Pancreas (tissue), 10 donors: ENCODE results near the gene TTI1. TPM values are rescaled to one million over a fixed set of nuclear protein-coding genes. Genes with fewer than 3 reads are reported as not detected.

Source experiments
- ATAC-seq, 4 donors: fragments of 200-7000 bp; cut with Tn5 transposase; one replicate each; pipeline versions ENCODE4 v1.8.0 to v1.9.1; 2020; ENCODE audit warnings: mild to moderate bottlenecking in 4 of 4, moderate library complexity in 4 of 4
- DNase-seq, 6 donors: peaks; one replicate each; pipeline ENCODE4 v3.0.0-alpha.2; 2020
- FAIRE-seq: peaks from 2 replicates; lab custom pipeline; 2012; peaks lifted over from hg19 to GRCh38; lab: Jason Lieb, UNC
- H3K27ac ChIP-seq, 4 donors: fragments of 200-600 bp; sonication (generic); 1 replicate in 3 of 4; 2 replicates in 1 of 4; pipeline versions ENCODE4 v1.5.0 to v1.8.0; 2020
- H3K27me3 ChIP-seq, 4 donors: fragments of 200-600 bp; one replicate each; pipeline ENCODE4 v1.8.0; 2021
- H3K36me3 ChIP-seq, 3 donors: fragments of 200-600 bp; sonication (generic) in 1 of 3; one replicate each; pipeline versions ENCODE4 v1.5.0 to v1.8.0; 2020 to 2021
- H3K4me1 ChIP-seq, 3 donors: fragments of 200-600 bp; one replicate each; pipeline ENCODE4 v1.8.0; 2021
- H3K4me3 ChIP-seq, 4 donors: fragments of 200-600 bp; sonication (generic) in 2 of 4; one replicate each; pipeline versions ENCODE4 v1.5.0 to v1.8.0; 2020 to 2021
- H3K9me3 ChIP-seq, 4 donors: fragments of 200-600 bp; one replicate each; pipeline ENCODE4 v1.8.0; 2021
- WGBS, 2 donors: extraction: QIAGEN DNeasy Blood & Tissue Kit; methylation state at CpG; one replicate each; pipeline ENCODE4 v1.1.7; 2013; 5-methylcytosine and 5-hydroxymethylcytosine counted together
- intact Hi-C, 3 donors: fragments of 100-400 bp; cut with DNase I; formaldehyde crosslinking; loops; one replicate each; pipeline versions ENCODE4 v1.11.1 to v1.14.2; 2022
- polyA plus RNA-seq, 2 donors: library from polyadenylated mRNA; stranded (reverse); fragments of 200-250 nt; gene quantifications; one replicate each; pipeline ENCODE4 v1.2.3, GENCODE V29; 2013
- total RNA-seq, 6 donors: library from RNA; stranded (reverse); fragmentation: NEBNext Ultra II Directional in 4 of 6; extraction: Animal tissue kit (Norgen Biotek cat#: 25700) in 4 of 6; gene quantifications; one replicate each; pipeline versions ENCODE4 v1.2.1 to v1.2.4, GENCODE V29; 2021 to 2023
- TF ChIP-seq, protein P1 (sequence below), 4 donors: fragments of 200-600 bp; sonication (generic) in 3 of 4; IDR thresholded peaks; one replicate each; pipeline versions ENCODE4 v1.5.0 to v1.8.0; 2021; ENCODE audit warnings: antibody characterized with exemption in 4 of 4
- donor health status: healthy with polysubstance abuse.
- donor health status: DM: no; HTN: no; CAD: no; lungs with moderate emphysema.
- donor health status: DM: no; HTN: no; CAD: no.
- donor health status: control.
- donor health status: control.
- donor health status: Bipolar disorder and iron deficiency.
- donor health status: DM: yes; HTN: yes; CAD: no.
- donor health status: DM: no; HTN: no; CAD: no.
- donor health status: DM: no; HTN: no; CAD: no.
- donor health status: DM: yes; HTN: yes; CAD: no.

The TTI1 gene
- total and polyA plus RNA-seq, 8 donors: 10.1 to 18.0 (median 11.2) TPM

DNA sequence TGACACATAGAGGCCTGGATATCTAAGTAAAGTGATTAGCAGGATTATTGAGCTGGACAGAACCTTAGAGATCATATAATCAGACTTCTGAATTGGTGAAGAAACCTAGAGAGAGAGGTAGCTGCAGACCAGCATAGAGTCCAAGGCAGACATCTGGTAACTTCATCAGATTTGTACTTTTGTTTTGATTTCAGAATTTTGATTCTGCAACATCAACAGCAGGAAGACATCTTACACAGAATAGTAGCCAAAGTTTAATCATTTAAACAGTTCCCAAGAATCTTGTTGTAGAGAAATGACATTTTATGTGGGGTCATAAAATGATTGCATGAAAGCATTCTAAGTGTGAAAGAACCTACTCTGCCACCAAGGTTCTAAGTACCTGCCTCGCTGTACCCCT, 39.6 kb upstream of the TTI1 start:
- intact Hi-C loops: loop anchor here in 1 of 3 donors (5.0 kb wide), 1 partner anchor 94 kb away; the partner anchor contains the start of gene TGM2
- ATAC-seq (no peak), FAIRE-seq (no peak), DNase-seq (no peak)
- Histone ChIP-seq H3K36me3 (peaks cover 0 to 13% (median 6%) of the 10 kb centered on the region in 3 donors), H3K27ac (no peak overlapping the region), H3K9me3 (no peaks in the 10 kb centered on the region), H3K4me3 (no peak overlapping the region), H3K4me1 (peaks cover 3 to 10% (median 7%) of the 10 kb centered on the region in 3 donors), H3K27me3 (no peaks in the 10 kb centered on the region)
- TF ChIP-seq, protein P1, sequence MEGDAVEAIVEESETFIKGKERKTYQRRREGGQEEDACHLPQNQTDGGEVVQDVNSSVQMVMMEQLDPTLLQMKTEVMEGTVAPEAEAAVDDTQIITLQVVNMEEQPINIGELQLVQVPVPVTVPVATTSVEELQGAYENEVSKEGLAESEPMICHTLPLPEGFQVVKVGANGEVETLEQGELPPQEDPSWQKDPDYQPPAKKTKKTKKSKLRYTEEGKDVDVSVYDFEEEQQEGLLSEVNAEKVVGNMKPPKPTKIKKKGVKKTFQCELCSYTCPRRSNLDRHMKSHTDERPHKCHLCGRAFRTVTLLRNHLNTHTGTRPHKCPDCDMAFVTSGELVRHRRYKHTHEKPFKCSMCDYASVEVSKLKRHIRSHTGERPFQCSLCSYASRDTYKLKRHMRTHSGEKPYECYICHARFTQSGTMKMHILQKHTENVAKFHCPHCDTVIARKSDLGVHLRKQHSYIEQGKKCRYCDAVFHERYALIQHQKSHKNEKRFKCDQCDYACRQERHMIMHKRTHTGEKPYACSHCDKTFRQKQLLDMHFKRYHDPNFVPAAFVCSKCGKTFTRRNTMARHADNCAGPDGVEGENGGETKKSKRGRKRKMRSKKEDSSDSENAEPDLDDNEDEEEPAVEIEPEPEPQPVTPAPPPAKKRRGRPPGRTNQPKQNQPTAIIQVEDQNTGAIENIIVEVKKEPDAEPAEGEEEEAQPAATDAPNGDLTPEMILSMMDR (IDR thresholded peaks at IDR 0.05): no peak
- WGBS, 2 donors: 69 to 81% methylated on average over 1 of the region's 1 CpG

DNA sequence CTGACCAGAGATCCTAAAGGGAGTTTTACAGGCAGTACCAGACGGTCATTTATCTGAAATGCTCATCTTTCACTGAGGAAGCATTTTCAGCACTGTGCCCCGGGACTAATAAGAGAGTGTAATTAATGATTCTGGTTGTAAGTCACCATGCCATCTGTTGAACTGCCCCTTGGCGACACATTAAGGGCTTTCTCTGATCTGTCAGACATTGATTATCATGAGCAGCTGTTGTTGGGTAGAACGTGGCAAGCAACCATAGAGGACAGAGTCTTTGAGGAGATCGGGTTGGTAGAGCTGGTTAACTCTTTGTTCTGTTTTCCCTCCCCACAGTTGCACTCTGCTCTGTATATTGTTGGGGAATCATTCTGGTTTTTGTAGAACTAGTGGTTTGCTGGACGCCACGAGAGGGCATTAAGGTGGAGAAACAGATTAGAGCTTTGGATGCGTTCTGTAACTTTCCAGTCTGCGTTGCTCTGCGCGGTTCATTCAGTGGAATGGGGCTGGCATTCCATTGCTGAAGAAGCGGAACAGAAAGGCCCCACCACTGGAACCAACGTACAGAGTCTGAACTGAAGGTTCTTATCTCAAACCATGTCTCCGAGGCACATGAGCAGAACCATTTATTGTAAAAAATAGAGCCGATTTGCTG, 34.6 kb upstream of the TTI1 start:
- Histone ChIP-seq H3K4me3 (no peak overlapping the region), H3K36me3 (peaks cover 3 to 51% (median 4%) of the 10 kb centered on the region in 3 donors), H3K4me1 (no peaks in the 10 kb centered on the region), H3K27me3 (no peaks in the 10 kb centered on the region), H3K9me3 (no peaks in the 10 kb centered on the region), H3K27ac (peak overlapping the region in 1 of 4 donors; percentile 59)
- ATAC-seq (peak in 2 of 4 donors; percentile 52 to 58), DNase-seq (no peak), FAIRE-seq (no peak)
- TF ChIP-seq, protein P1 (IDR thresholded peaks at IDR 0.05): no peak
- intact Hi-C loops: loop anchor here in 1 of 3 donors (5.0 kb wide), 1 partner anchor 89 kb away; no protein-coding TSS in a partner anchor
- 86 to 88% methylated on average over 15 of the region's 15 CpGs for WGBS, 2 donors

DNA sequence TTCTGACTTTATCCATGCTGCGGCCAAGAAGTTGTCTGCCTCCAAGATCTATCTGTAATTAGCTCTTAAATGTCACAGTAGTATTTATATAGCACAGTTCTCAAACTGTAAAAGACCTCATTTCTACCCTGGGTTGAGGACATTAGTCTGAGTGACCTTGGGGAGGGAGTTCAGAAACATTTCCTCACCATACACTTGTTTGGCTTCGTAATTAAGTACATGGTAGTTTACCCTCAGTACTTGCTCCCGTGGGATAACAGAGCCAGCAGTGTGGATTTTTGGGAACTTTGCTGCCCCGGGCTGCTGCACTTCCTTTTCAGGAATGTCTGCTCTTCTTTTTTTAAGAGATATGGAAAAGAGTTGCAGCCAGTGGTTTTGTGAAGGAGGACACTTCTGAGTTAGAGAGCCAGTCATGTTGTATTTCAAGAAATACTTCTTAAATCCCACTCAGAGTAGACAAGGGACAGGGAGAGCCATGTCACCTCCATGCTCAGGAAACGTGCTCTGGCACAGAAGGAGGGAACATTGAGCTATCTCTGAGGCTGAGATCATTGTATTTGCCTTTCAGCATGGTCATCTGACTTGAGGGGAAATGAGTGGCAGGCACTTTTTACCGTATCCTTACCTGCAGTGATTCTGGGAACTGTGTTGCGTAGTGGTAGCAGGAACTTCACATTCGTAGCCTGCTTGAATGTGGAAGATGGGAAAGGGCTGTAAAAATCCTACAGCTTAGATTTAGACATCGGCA, 33.9 kb upstream of the TTI1 start:
- Histone ChIP-seq H3K27ac (peak overlapping the region in 1 of 4 donors; percentile 59), H3K4me3 (no peak overlapping the region), H3K27me3 (no peaks in the 10 kb centered on the region), H3K4me1 (no peaks in the 10 kb centered on the region), H3K9me3 (no peaks in the 10 kb centered on the region), H3K36me3 (peaks cover 3 to 52% (median 4%) of the 10 kb centered on the region in 3 donors)
- DNase-seq: no peak
- FAIRE-seq: no peak
- ATAC-seq: peak; percentile 35 to 90 (median 81)
- 72 to 73% methylated on average over 9 of the region's 9 CpGs for WGBS, 2 donors
- intact Hi-C loops: loop anchor here in 1 of 3 donors (5.0 kb wide), 1 partner anchor 90 kb away; no protein-coding TSS in a partner anchor
- TF ChIP-seq, protein P1 (IDR thresholded peaks at IDR 0.05): no peak

DNA sequence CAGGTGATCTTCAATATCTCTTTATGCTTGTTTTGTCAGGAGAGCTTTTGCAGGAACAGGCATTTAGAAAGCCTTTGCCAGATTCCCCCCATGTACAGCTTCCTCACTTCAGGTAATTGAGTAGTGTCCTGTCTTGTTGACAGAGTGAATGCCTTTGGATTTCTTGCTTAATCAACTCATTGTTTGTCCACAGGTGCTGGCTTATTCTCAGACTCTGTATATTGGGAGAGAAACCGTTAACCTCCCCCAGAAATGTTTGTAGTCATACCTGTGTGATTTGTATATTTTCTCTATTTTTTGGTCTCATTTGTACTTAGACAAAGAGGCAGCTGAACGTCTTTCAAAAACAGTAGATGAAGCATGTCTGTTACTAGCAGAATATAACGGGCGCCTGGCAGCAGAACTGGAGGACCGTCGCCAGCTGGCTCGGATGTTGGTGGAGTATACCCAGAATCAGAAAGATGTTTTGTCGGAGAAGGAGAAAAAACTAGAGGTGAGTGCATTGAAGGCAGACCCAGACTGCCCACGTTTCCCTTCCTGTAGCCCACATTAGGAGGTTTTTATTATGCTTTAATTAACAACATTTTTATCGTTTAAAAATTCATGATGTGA, 32.6 kb upstream of the TTI1 start:
- intact Hi-C loops: loop anchor here in 1 of 3 donors (5.0 kb wide), 1 partner anchor 91 kb away; no protein-coding TSS in a partner anchor

More for the DNA sequence above, 32.6 kb upstream of the TTI1 start:
- Histone ChIP-seq H3K4me3 (no peak overlapping the region), H3K4me1 (no peaks in the 10 kb centered on the region), H3K27ac (no peak overlapping the region), H3K9me3 (no peaks in the 10 kb centered on the region), H3K36me3 (peaks cover 3 to 47% (median 4%) of the 10 kb centered on the region in 3 donors), H3K27me3 (no peaks in the 10 kb centered on the region)
- DNase-seq (no peak), ATAC-seq (no peak), FAIRE-seq (no peak)
- TF ChIP-seq, protein P1 (IDR thresholded peaks at IDR 0.05): no peak
- WGBS, 2 donors: 90% methylated on average over 10 of the region's 10 CpGs
